ENCODE data around the gene HSPG2. TPM values are rescaled to one million over a fixed set of nuclear protein-coding genes. Genes with fewer than 3 reads are reported as not detected.

HSPG2 gene
- total and polyA plus RNA-seq, 12 donors, result 38.7 to 558 (median 273) TPM

DNA sequence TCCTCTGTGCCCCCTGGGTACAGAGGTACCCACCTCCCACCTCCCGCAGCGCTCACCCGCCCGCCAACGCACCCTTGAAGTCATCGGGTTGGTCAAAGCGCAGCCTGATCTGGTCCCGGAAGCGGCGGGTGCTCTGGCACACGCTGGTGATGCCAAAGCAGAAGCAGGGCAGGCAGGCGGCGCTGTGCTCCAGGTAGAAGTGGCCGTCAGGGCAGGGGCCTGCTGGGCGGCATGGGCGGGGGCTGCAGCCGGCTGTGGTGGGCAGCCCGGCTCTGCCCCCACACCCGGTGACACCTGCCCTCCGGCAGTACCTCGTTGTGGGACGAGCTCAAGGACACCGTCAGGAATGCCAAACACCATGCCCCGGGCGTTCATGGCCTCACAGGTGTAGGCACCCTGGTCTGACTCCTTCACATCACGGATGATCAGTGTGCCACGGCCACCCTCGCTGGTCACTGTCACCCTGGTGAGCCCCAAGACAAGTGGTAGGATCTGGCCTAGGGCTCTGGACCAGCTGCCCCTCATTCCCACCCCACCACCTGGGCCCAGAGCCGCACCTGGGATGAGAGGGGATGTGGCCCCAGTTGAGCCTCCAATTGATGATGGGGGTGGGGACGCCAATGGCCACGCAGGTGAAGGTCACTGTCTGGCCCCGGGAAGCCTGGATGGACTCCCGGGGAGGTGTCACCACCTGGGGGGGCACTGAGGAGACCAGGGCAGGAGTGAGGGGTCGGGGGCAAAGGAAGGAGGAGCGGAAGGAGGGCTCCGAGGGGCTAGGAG is 52.5 kb downstream of the HSPG2 start:
- Histone ChIP-seq H3K9me3 (replicated peaks in 1 of 3) (no peaks in the 10 kb centered on the region), H3K27ac (no peak overlapping the region), H3K36me3 (replicated peaks in 1 of 2) (peaks cover 0 to 78% of the 10 kb centered on the region in 2 donors), H3K4me1 (replicated peaks in 1 of 2) (no peaks in the 10 kb centered on the region), H3K4me3 (no peak overlapping the region), H3K27me3 (no peaks in the 10 kb centered on the region)
- TF ChIP-seq POLR2A (IDR thresholded peaks at IDR 0.05), result no peak
- TF ChIP-seq, protein P1, sequence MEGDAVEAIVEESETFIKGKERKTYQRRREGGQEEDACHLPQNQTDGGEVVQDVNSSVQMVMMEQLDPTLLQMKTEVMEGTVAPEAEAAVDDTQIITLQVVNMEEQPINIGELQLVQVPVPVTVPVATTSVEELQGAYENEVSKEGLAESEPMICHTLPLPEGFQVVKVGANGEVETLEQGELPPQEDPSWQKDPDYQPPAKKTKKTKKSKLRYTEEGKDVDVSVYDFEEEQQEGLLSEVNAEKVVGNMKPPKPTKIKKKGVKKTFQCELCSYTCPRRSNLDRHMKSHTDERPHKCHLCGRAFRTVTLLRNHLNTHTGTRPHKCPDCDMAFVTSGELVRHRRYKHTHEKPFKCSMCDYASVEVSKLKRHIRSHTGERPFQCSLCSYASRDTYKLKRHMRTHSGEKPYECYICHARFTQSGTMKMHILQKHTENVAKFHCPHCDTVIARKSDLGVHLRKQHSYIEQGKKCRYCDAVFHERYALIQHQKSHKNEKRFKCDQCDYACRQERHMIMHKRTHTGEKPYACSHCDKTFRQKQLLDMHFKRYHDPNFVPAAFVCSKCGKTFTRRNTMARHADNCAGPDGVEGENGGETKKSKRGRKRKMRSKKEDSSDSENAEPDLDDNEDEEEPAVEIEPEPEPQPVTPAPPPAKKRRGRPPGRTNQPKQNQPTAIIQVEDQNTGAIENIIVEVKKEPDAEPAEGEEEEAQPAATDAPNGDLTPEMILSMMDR (IDR thresholded peaks at IDR 0.05), result no peak
- 80 to 85% (median 84%) methylated on average over 20 to 36 of the region's 36 CpGs for WGBS, 4 donors
- DNase-seq, result no peak
- intact Hi-C loops (cut with DNase I), result no loop called here

DNA sequence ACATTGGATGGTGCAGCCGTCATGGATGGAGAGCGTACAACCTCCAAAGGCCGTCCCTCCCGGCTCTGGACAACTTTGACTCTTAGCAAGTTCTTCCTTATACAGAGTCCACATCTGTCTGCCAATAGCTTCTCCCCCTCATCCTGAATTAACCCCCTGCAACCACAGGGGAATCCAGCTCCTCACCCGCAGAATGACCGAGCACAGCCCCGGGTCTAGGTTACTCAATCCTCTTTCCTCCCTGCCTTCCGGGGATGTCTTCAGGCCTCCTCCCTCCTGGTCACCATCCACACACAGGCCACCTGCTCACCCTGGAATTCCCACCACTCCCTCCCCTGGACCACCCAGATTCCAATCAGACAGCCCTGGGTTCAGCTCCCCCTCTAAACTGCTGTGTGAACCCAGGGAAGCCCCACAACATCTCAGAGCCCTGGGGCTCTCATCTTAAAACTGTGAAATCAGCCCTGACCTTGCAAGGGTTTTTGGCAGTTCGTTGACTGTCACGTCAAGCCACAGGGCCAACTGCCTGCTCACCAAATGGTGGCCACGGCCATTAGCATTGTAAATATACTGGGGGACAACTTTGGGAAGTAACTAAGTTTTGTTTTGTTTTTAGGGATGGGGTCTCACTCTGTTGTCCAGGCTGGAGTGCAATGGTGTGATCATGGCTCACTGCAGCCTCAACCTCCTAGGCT is 54.2 kb downstream of the HSPG2 start:
- DNase-seq, result peak in 1 of 7 donors; percentile 65
- TF ChIP-seq, protein P1 (IDR thresholded peaks at IDR 0.05), result no peak
- TF ChIP-seq POLR2A (IDR thresholded peaks at IDR 0.05), result no peak
- no peaks in the 10 kb centered on the region for H3K9me3 ChIP-seq (replicated peaks in 1 of 3)
- no peak overlapping the region for H3K4me3 ChIP-seq
- 58 to 71% (median 59%) methylated on average over 11 of the region's 11 CpGs for WGBS, 4 donors
- peaks cover 0 to 77% of the 10 kb centered on the region in 2 donors for H3K36me3 ChIP-seq (replicated peaks in 1 of 2)
- no peaks in the 10 kb centered on the region for H3K27me3 ChIP-seq
- no peak overlapping the region for H3K27ac ChIP-seq
- H3K4me1 ChIP-seq (replicated peaks in 1 of 2), result no peaks in the 10 kb centered on the region
- intact Hi-C loops (cut with DNase I), result no loop called here

DNA sequence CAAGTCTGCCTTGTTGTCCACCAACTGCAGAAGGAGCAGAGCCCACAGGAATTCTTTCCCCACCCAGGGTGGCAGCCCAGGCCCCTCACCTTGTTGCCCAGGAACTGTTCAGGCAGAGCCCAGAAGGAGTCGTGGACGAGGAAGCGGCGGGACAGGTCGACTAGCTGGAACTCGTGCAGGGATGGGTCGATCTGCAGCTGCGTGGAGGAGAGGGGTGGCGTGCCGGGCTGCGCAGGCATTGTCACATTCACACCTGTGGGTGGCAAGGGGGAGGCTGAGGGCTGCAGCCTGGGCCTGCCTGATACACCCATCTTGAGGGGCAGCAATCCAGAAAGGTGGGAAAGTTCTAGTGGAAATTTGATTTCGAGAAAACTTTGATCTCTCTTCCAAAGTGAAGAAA is 55.9 kb downstream of the HSPG2 start:
- Histone ChIP-seq H3K27ac (no peak overlapping the region), H3K27me3 (no peaks in the 10 kb centered on the region), H3K4me1 (replicated peaks in 1 of 2) (no peaks in the 10 kb centered on the region), H3K9me3 (replicated peaks in 1 of 3) (no peaks in the 10 kb centered on the region), H3K36me3 (replicated peaks in 1 of 2) (peaks cover 0 to 77% of the 10 kb centered on the region in 2 donors), H3K4me3 (no peak overlapping the region)
- TF ChIP-seq, protein P1 (IDR thresholded peaks at IDR 0.05), result no peak
- TF ChIP-seq POLR2A (IDR thresholded peaks at IDR 0.05), result no peak
- no peak for DNase-seq
- 90 to 94% (median 92%) methylated on average over 12 of the region's 12 CpGs for WGBS, 4 donors
- intact Hi-C loops (cut with DNase I), result no loop called here

DNA sequence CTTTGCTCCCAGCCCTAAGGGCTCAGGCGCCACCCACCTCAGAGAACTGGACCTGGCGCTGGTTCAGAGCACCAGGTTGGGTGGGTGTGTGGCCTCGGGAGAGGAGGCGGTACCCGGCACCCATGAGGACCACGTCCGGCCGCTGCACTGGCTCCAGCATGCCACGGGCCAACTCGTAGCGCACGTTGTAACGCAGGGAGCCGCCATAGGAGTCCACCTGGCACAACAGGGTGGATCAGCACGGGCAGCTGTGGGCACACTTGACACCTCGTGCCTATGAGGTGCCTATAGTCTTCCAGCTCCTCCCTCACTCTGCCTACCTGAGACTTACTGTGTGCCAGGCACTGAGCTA is 56.5 kb downstream of the HSPG2 start:
- intact Hi-C loops (cut with DNase I), result no loop called here
- DNase-seq, result no peak
- H3K9me3 ChIP-seq (replicated peaks in 1 of 3), result no peaks in the 10 kb centered on the region
- no peaks in the 10 kb centered on the region for H3K4me1 ChIP-seq (replicated peaks in 1 of 2)
- no peak overlapping the region for H3K27ac ChIP-seq
- TF ChIP-seq, protein P1 (IDR thresholded peaks at IDR 0.05), result no peak
- TF ChIP-seq POLR2A (IDR thresholded peaks at IDR 0.05), result no peak
- H3K27me3 ChIP-seq, result no peaks in the 10 kb centered on the region
- WGBS, 4 donors, result 91 to 96% (median 91%) methylated on average over 15 to 16 of the region's 16 CpGs; no CpG with 5 or more reads in 1 of the 4 donors
- H3K4me3 ChIP-seq, result no peak overlapping the region
- peaks cover 0 to 77% of the 10 kb centered on the region in 2 donors for H3K36me3 ChIP-seq (replicated peaks in 1 of 2)
